Activated CD8-positive, alpha-beta memory T cell treated with anti-CD3 and anti-CD28 coated beads for 1 hour (primary cell): ENCODE measurements around the gene STYK1.

Experiments
- DNase-seq, 2 donors: peaks; one replicate each; pipeline ENCODE4 v3.0.0-alpha.2; 2020; ENCODE audit warnings: low read depth in 1 of 2; ENCODE audit errors: extremely low read depth in 1 of 2

Gene STYK1

GRCh38 chr12:10571141-10571540 lies 102.7 kb downstream of the STYK1 start:
- DNase-seq = no peak
